Measurements from ENCODE around the gene ARAP3. TPM values are rescaled to one million over a fixed set of nuclear protein-coding genes. Genes with fewer than 3 reads are reported as not detected.

ARAP3 gene
- polyA plus RNA-seq, 1 experiment, result 3.5 TPM

DNA sequence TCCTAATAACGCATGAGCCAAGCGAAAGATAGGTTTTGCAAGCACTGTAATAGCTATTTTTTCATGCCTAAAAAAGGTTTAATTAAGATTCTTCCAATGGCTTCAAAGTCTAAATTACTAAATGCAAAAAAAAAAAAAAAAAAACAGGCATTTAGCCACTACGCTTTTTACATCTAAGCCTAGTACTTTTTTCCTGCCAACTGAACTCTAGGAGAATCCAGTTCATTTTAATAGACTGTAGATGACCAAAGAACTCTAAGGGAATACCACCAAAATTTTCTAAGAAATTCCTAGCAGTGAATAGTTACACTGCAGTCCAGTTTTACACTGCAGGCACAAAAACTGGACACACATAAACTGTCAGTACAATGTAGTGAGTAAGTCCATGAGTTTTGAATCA lies 73.0 kb downstream of the ARAP3 start:
- ChIA-PET POLR2A (interaction anchor here (0.8 to 1.3 kb wide), 2 partner anchors 10 to 28 kb away, joined by 3 read pairs; partner anchors contain the start of genes DIAPH1, HDAC3 and RELL2), CTCF (interaction anchor here (0.5 to 19.3 kb wide), 5 partner anchors 9 to 42 kb away, joined by 3 to 465 read pairs (median 3); partner anchors contain the start of gene DIAPH1)
- DNase-seq (ENCODE audit: low read depth, low spot score), result no peak
- TF ChIP-seq, protein P1, sequence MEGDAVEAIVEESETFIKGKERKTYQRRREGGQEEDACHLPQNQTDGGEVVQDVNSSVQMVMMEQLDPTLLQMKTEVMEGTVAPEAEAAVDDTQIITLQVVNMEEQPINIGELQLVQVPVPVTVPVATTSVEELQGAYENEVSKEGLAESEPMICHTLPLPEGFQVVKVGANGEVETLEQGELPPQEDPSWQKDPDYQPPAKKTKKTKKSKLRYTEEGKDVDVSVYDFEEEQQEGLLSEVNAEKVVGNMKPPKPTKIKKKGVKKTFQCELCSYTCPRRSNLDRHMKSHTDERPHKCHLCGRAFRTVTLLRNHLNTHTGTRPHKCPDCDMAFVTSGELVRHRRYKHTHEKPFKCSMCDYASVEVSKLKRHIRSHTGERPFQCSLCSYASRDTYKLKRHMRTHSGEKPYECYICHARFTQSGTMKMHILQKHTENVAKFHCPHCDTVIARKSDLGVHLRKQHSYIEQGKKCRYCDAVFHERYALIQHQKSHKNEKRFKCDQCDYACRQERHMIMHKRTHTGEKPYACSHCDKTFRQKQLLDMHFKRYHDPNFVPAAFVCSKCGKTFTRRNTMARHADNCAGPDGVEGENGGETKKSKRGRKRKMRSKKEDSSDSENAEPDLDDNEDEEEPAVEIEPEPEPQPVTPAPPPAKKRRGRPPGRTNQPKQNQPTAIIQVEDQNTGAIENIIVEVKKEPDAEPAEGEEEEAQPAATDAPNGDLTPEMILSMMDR (IDR thresholded peaks at IDR 0.05; ENCODE audit: low read depth, low read length), result no peak
- Histone ChIP-seq H3K4me3 (ENCODE audit: low read depth, low read length) (no peak overlapping the region), H3K9me3 (ENCODE audit: control insufficient read depth, insufficient read depth, low read length) (no peaks in the 10 kb centered on the region), H3K27ac (ENCODE audit: low read depth, low read length) (no peak overlapping the region), H3K27me3 (ENCODE audit: control insufficient read depth, insufficient read depth, low read length) (no peaks in the 10 kb centered on the region)

GRCh38 chr5:141608557-141608956 lies 73.5 kb downstream of the ARAP3 start:
- Histone ChIP-seq H3K4me3 (ENCODE audit: low read depth, low read length) (no peak overlapping the region), H3K27me3 (ENCODE audit: control insufficient read depth, insufficient read depth, low read length) (no peaks in the 10 kb centered on the region), H3K9me3 (ENCODE audit: control insufficient read depth, insufficient read depth, low read length) (no peaks in the 10 kb centered on the region), H3K27ac (ENCODE audit: low read depth, low read length) (no peak overlapping the region)
- ChIA-PET POLR2A (interaction anchor here (0.8 to 1.3 kb wide), 2 partner anchors 10 to 28 kb away, joined by 3 read pairs; partner anchors contain the start of genes DIAPH1, HDAC3 and RELL2), CTCF (interaction anchor here (0.7 to 19.3 kb wide), 4 partner anchors 9 to 41 kb away, joined by 3 to 465 read pairs (median 34); partner anchors contain the start of gene DIAPH1)
- DNase-seq (ENCODE audit: low read depth, low spot score), result no peak
- TF ChIP-seq, protein P1 (IDR thresholded peaks at IDR 0.05; ENCODE audit: low read depth, low read length), result no peak

DNA sequence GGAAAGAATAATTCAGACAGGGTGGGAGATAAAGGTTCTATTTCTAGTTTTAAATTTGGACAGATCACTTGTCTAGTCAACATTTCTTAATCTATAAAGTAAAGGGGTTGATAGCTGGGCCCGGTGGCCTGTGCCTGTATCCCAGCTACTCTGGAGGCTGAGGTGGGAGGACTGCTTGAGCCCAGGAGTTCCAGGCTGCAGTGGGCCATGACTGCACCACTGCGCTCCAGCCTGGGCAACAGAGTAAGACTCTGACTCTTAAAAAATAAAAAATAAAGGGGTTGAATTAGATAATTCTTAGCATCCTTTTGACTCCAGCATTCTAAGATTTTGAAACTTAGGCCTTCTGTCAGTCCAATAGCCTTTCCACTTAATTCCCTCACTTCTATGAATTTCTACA lies 74.0 kb downstream of the ARAP3 start:
- Histone ChIP-seq H3K27ac (ENCODE audit: low read depth, low read length) (no peak overlapping the region), H3K4me3 (ENCODE audit: low read depth, low read length) (no peak overlapping the region), H3K27me3 (ENCODE audit: control insufficient read depth, insufficient read depth, low read length) (no peaks in the 10 kb centered on the region), H3K9me3 (ENCODE audit: control insufficient read depth, insufficient read depth, low read length) (no peaks in the 10 kb centered on the region)
- CTCF ChIA-PET, result interaction anchor here (5.6 to 19.3 kb wide), 2 partner anchors 10 to 16 kb away, joined by 65 to 465 read pairs; partner anchors contain the start of gene DIAPH1
- POLR2A ChIA-PET, result interaction anchor here (1.3 kb wide), 1 partner anchor 29 kb away, joined by 3 read pairs; the partner anchor contains the start of genes HDAC3 and RELL2
- TF ChIP-seq, protein P1 (IDR thresholded peaks at IDR 0.05; ENCODE audit: low read depth, low read length), result no peak
- no peak for DNase-seq (ENCODE audit: low read depth, low spot score)

DNA sequence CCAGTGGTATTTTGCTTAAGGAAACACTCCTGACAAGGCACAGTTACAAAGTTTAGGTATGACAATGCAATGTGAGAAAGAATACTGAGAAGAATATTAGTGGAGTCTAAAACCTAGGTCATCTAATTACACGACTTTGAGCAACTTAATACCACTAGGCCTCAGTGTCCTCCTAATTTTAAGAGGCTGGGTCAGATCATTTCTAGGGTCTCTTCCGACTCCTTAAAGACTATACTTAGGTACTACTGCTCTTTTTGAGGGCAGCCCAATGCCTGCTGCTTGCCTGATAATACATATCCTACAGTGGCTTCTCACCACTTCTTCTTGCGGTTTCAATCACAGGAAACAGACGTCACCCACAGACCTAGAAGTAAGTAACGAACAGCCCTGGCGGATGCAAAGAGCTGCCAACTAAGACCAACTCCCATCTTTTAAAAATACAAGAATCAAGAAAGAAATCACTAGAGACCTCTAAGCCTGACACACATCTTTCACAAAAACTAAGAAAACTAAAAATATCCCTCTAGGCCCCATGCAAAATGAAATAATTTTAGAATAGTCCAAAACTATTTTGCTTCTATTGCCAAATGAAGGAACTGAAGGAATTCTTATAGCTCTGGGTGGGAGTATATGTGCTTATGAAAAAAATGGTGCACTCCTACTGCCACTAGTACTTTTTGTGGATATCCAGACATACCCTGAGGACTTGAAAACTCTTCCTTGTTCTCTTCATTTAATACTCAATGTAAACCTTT lies 76.3 kb downstream of the ARAP3 start:
- ChIA-PET CTCF (interaction anchor here (5.6 to 19.3 kb wide), 2 partner anchors 12 to 14 kb away, joined by 65 to 465 read pairs; partner anchors contain the start of gene DIAPH1), POLR2A (no interaction called here)
- Histone ChIP-seq H3K27ac (ENCODE audit: low read depth, low read length) (no peak overlapping the region), H3K9me3 (ENCODE audit: control insufficient read depth, insufficient read depth, low read length) (no peaks in the 10 kb centered on the region), H3K27me3 (ENCODE audit: control insufficient read depth, insufficient read depth, low read length) (no peaks in the 10 kb centered on the region), H3K4me3 (ENCODE audit: low read depth, low read length) (no peak overlapping the region)
- DNase-seq (ENCODE audit: low read depth, low spot score), result no peak
- TF ChIP-seq, protein P1 (IDR thresholded peaks at IDR 0.05; ENCODE audit: low read depth, low read length), result no peak
